ENCODE measurements around the gene MYLK4.

GRCh38 chr6:2712102-2712501 lies 38.6 kb downstream of the MYLK4 start:
- TF ChIP-seq EZH2 (IDR thresholded peaks at IDR 0.05; ENCODE audit: low read length, missing control alignments) (no peak), CTCF (conservative IDR thresholded peaks at IDR 0.05 in 1 of 2, IDR thresholded peaks at IDR 0.05 in 1 of 2; ENCODE audit: low read depth in 1 of 2, low read length in 2 of 2) (no peak)
